Suprapubic skin (tissue), 4 donors: ENCODE results near the gene RFX3. TPM values are rescaled to one million over a fixed set of nuclear protein-coding genes. Genes with fewer than 3 reads are reported as not detected.

ENCODE experiments used
- DNase-seq, 2 donors: peaks; one replicate each; pipeline ENCODE4 v3.0.0-alpha.2; 2019; ENCODE audit warnings: low spot score in 2 of 2
- H3K27ac ChIP-seq: fragments of 200-600 bp; sonication (generic); one replicate; pipeline ENCODE4 v1.5.1; 2019
- H3K27me3 ChIP-seq: fragments of 200-600 bp; sonication (generic); one replicate; pipeline ENCODE4 v1.5.1; 2019
- H3K36me3 ChIP-seq: fragments of 200-600 bp; sonication (generic); one replicate; pipeline ENCODE4 v1.5.1; 2019
- H3K4me1 ChIP-seq: fragments of 200-600 bp; sonication (generic); one replicate; pipeline ENCODE4 v1.5.1; 2019
- H3K4me3 ChIP-seq: fragments of 200-600 bp; sonication (generic); one replicate; pipeline ENCODE4 v1.5.1; 2019; ENCODE audit warnings: mild to moderate bottlenecking
- H3K9me3 ChIP-seq: fragments of 200-600 bp; sonication (generic); one replicate; pipeline ENCODE4 v1.5.1; 2019
- CTCF ChIP-seq, 2 donors: fragments of 200-600 bp in 1 of 2; fragments of 450-650 bp in 1 of 2; sonication (generic) in 1 of 2; IDR thresholded peaks; one replicate each; pipeline ENCODE4 v1.5.1; 2016 to 2019; ENCODE audit warnings: antibody characterized with exemption in 2 of 2, mild to moderate bottlenecking in 1 of 2, moderate library complexity in 1 of 2
- EP300 ChIP-seq: sonication (generic); formaldehyde crosslinking; IDR thresholded peaks from one replicate; pipeline ENCODE4 v1.6.1; 2017; ENCODE audit warnings: antibody characterized with exemption
- POLR2A ChIP-seq, 2 donors: fragments of 450-650 bp; IDR thresholded peaks; one replicate each; pipeline ENCODE4 v1.6.1; 2017; ENCODE audit warnings: antibody characterized with exemption in 2 of 2, mild to moderate bottlenecking in 2 of 2, moderate library complexity in 2 of 2
- POLR2AphosphoS5 ChIP-seq, 3 donors: sonication (generic); formaldehyde crosslinking; IDR thresholded peaks; one replicate each; pipeline ENCODE4 v1.6.1; 2017; ENCODE audit warnings: antibody characterized with exemption in 3 of 3
- WGBS: methylation state at CpG from one replicate; pipeline ENCODE4 v1.1.5; 2018; 5-methylcytosine and 5-hydroxymethylcytosine counted together
- total RNA-seq, 4 donors: library from RNA; depleted of rRNA; stranded (reverse); fragments of >200 nt; gene quantifications; one replicate each; pipeline ENCODE4 v1.1.0, GENCODE V29; 2016

Gene RFX3
- total RNA-seq, 4 donors from 2014 or later = 7.7 to 23.5 (median 9.4) TPM

DNA sequence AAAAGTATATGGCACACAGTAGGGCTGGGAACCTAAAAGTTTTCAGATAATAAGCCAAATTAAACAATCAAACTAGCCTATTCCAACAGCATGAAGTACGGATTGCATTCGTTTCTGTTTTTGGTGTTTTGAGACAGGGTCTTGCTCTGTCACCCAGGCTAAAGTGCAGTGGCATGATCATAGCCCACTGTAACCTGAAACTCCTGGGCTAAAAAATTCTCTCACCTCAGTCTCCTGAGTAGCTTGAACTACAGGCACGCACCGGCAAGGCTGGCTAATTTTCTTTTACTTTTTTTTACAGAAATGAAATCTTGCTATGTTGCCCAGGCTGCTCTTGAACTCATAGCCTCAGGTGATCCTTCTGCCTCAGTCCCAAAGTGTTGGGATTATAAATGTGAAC is 5.2 kb downstream of the RFX3 start:
- Histone ChIP-seq H3K27ac (no peak overlapping the region), H3K27me3 (no peaks in the 10 kb centered on the region), H3K4me3 (no peak overlapping the region), H3K4me1 (peaks cover 11% of the 10 kb centered on the region), H3K9me3 (no peaks in the 10 kb centered on the region), H3K36me3 (no peaks in the 10 kb centered on the region)
- TF ChIP-seq POLR2AphosphoS5 (IDR thresholded peaks at IDR 0.05) = no peak
- no peak for TF ChIP-seq CTCF (IDR thresholded peaks at IDR 0.05)
- no peak for TF ChIP-seq EP300
- no peak for TF ChIP-seq POLR2A (IDR thresholded peaks at IDR 0.05)
- DNase-seq = no peak
- 86% methylated on average over 4 of the region's 4 CpGs for WGBS

DNA sequence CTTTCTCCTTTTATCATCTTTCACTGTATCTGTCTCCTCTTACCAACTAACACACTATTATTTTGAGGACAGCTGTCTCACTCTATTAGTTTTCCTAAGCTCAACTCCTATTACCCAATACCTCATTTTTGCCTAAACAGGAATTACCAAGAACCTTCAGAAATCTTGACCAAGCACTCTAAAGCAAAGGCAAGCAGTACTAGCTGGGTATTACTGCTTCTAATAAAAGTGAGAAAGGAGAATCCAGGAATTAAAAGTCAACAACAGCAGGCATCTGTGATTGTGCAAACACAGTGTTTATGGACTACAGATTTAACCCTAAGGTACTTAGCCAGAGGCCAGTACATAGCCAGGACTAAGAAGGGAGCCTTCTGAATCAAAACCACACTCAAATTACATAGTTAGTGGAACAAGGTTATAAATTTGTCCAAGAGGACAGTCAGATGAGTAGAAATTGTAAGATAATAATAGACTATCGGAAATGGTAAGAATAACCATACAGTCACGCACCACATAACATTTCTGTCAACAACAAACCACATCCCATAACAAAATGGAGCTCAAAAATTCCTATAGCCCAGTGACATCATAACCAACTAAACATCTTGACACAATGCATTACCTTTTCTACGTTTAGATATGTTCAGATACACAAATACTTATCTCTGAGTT is 8.3 kb downstream of the RFX3 start:
- 92% methylated on average over 3 of the region's 3 CpGs for WGBS
- H3K9me3 ChIP-seq = no peaks in the 10 kb centered on the region
- H3K4me3 ChIP-seq = no peak overlapping the region
- H3K27ac ChIP-seq = no peak overlapping the region
- no peak for DNase-seq
- TF ChIP-seq EP300 (no peak), POLR2A (IDR thresholded peaks at IDR 0.05) (no peak), CTCF (IDR thresholded peaks at IDR 0.05) (no peak)
- no peaks in the 10 kb centered on the region for H3K36me3 ChIP-seq
- no peaks in the 10 kb centered on the region for H3K27me3 ChIP-seq
- H3K4me1 ChIP-seq = peaks cover 3% of the 10 kb centered on the region

- Histone ChIP-seq H3K9me3 (no peaks in the 10 kb centered on the region), H3K36me3 (no peaks in the 10 kb centered on the region), H3K4me1 (peaks cover 3% of the 10 kb centered on the region), H3K27ac (no peak overlapping the region), H3K27me3 (no peaks in the 10 kb centered on the region), H3K4me3 (no peak overlapping the region)
- 82% methylated on average over 4 of the region's 4 CpGs for WGBS
- no peak for DNase-seq
- no peak for TF ChIP-seq POLR2AphosphoS5 (IDR thresholded peaks at IDR 0.05)
- TF ChIP-seq POLR2A (IDR thresholded peaks at IDR 0.05) = no peak
- no peak for TF ChIP-seq CTCF (IDR thresholded peaks at IDR 0.05)
- no peak for TF ChIP-seq EP300
Measured at GRCh38 chr9:3516667-3517330, 9.0 kb downstream of the RFX3 start.

GRCh38 chr9:3515405-3515804 is 10.4 kb downstream of the RFX3 start:
- DNase-seq = no peak
- Histone ChIP-seq H3K9me3 (no peaks in the 10 kb centered on the region), H3K4me1 (peaks cover 3% of the 10 kb centered on the region), H3K4me3 (no peak overlapping the region), H3K27me3 (no peaks in the 10 kb centered on the region), H3K36me3 (no peaks in the 10 kb centered on the region), H3K27ac (no peak overlapping the region)
- TF ChIP-seq CTCF (IDR thresholded peaks at IDR 0.05) (no peak), EP300 (no peak), POLR2A (IDR thresholded peaks at IDR 0.05) (no peak), POLR2AphosphoS5 (IDR thresholded peaks at IDR 0.05) (no peak)
- WGBS = 88% methylated on average over 3 of the region's 3 CpGs

GRCh38 chr9:3514786-3515185 is 11.0 kb downstream of the RFX3 start:
- WGBS = 93% methylated on average over 3 of the region's 3 CpGs
- no peak overlapping the region for H3K4me3 ChIP-seq
- TF ChIP-seq POLR2AphosphoS5 (IDR thresholded peaks at IDR 0.05) (no peak), CTCF (IDR thresholded peaks at IDR 0.05) (no peak), POLR2A (IDR thresholded peaks at IDR 0.05) (no peak), EP300 (no peak)
- no peak for DNase-seq
- H3K36me3 ChIP-seq = no peaks in the 10 kb centered on the region
- no peaks in the 10 kb centered on the region for H3K27me3 ChIP-seq
- no peak overlapping the region for H3K27ac ChIP-seq
- peaks cover 3% of the 10 kb centered on the region for H3K4me1 ChIP-seq
- no peaks in the 10 kb centered on the region for H3K9me3 ChIP-seq
